Measurements from ENCODE around the gene ABCC11.

- TF ChIP-seq EZH2 (IDR thresholded peaks at IDR 0.05; ENCODE audit: borderline replicate concordance, low read depth, low read length, severe bottlenecking) (no peak), CTCF (IDR thresholded peaks at IDR 0.05; ENCODE audit: borderline replicate concordance, extremely low read depth, low read length, poor library complexity, severe bottlenecking) (no peak)
Observed at GRCh38 chr16:48274476-48274875, 27.1 kb upstream of the ABCC11 start.
